HG03060 (cell line): Measurements from ENCODE around the gene KCNMB3.
"Not testable (repeated sequence)": the region's sequence is repeated elsewhere in the genome, so short reads cannot be mapped to it uniquely, and the experiment has no call there.

Source experiments
- ATAC-seq: cut with Tn5 transposase; IDR thresholded peaks from one replicate; pipeline ENCODE4 v1.9.1; 2021; ENCODE audit warnings: low read depth, moderate number of reproducible peaks; ENCODE audit not compliant: unreplicated experiment

The KCNMB3 gene, protein sequence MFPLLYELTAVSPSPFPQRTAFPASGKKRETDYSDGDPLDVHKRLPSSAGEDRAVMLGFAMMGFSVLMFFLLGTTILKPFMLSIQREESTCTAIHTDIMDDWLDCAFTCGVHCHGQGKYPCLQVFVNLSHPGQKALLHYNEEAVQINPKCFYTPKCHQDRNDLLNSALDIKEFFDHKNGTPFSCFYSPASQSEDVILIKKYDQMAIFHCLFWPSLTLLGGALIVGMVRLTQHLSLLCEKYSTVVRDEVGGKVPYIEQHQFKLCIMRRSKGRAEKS

DNA sequence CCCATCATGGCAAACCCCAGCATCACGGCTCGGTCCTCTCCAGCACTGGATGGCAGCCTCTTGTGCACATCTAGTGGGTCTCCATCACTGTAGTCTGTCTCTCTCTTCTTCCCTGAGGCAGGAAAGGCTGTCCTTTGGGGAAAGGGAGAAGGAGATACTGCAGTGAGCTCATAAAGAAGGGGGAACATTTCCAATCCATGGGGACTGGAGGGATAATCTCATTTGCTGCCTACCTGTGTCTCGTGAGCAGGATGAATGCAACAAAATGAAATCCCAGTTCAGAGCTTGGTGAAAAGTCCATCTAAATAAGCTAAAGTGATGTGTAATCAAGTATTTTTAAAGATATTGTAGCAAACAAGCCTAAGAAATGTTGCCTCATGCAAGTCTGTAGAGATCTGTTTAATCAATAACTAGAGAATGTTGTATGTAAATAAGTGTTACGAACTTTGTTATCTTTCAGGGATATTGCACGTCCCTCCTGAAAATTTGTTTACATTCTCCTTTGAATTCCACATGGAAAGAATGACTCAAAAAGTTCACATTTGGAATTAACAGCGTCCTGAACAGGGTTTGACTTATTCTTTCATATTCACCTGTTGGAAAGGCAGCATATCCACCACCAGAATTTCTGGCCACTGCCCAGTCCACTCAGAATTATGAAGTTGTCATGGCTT, at the start of gene KCNMB3:
Gene KCNMB3 (minus strand): TSS at position 312 of the 674 bp plus-strand sequence. CDS start 124 bp downstream, at position 188.
- ATAC-seq: no peak

DNA sequence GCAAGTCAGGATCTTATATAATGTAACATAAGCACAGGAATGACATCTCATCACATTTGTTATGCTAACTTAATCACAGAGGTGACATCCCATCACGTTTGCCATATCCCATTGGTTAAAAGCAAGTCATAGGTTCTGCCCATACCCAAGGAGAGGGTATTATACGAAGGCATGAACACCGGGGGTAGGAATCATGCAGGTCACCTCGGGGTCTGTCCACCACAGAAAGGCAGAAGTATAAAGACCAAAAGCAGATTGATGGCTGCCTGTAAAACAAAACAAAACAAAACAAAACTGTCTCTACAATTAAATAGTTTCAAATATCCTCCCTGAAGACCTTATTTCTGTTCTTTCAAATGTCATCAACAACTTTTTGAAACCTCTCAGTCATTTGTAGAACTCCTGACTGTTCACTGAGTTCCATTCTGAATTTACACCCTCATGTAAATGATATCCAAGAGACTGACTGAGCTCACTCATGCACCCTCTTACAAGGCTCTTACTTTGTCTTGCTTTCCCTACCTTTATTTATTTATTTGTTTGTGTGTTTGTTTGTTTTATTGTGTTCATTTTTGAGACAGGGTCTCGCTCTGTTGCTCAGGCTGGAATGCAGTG, 49.2 kb upstream of the KCNMB3 start:
- ATAC-seq: no peak

DNA sequence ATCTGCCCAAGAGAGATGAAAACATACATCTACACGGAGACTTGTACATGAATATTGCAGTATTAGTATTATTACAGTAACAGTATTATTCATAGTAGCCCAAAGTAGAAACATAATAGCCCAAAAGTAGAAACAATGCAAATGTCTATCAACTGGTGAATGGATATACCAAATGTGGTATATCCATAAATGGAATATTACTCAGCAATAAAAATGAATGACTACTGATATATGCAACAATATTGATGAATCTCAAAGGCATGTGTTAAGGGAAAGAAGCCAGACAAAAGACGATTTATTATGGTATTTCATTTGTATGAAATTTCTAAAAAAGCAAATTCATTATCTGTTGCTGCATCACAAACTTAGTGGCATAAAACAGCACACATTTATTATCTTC, 48.4 kb upstream of the KCNMB3 start:
- no peak for ATAC-seq

DNA sequence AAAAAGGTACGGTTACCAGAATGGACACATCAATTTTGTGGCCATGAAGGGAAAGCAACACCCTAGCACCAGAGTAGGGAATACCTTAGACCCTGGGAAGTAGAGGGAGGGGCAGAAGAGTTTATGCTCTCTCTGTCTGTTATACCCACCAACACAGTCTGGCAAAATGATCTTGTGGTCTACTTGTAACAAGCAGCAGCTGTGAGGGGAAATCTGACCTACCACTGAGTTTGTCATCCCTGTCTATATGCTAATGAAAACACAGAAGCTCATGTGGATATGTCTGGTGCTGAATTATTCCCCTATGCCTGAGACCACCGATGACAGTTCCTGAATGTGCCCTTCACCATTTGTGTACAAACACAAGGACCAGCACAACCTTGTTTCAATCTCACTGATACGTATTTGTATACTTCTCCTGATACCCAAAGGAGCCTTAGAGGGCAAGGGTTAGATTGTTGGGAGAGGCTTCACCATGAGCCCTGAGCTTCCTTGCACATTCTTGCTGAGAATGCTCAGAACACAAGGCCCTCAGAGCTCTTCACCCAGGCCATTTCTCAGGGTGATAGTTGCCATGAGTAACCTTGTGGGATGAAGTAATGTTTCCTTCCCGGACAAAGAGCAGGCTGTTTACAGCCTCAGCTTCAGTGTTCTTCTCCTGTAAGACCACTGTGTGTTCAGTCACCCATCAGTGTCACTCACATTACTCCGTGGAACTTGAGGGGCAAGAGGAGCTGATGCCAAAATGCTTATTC, 47.2 kb upstream of the KCNMB3 start:
- no peak for ATAC-seq

DNA sequence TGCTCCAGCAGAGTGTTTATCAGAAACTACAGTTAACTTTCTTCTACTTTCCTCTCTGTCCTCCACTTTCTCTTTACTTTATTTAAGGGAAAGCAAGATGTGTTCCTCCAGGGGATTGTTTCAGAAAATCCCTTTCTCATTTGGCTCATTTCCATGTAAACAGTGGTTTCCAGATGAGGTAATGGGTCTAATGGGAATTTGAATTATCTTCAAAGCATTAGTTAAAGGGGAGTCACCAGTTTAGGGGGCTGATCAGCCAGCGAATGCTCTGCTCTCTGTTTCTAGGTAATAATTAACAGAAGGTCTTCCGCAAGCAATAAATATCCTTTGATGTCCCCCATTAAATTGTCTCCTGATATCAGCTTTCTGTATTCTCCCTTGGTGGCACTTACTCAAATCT, 41.5 kb upstream of the KCNMB3 start:
- ATAC-seq: no peak

DNA sequence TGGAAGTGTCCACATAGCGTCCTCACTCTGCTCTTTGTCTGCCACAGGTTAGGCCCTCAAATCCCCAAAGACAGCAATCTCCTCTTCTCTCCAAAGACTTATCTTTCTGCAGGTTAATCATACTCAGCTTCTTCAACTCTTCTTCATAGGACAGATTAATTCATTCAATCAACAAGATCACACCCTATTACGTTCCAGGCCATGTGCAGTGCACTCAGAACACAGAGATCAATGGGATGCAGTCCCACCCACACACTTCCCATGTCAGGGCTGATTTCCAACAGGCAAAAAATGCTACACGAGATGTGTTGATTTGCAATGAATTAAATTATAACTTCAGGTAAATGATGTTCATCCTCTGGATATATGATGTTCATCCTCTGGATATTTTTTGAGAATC, 38.4 kb upstream of the KCNMB3 start:
- ATAC-seq: no peak

DNA sequence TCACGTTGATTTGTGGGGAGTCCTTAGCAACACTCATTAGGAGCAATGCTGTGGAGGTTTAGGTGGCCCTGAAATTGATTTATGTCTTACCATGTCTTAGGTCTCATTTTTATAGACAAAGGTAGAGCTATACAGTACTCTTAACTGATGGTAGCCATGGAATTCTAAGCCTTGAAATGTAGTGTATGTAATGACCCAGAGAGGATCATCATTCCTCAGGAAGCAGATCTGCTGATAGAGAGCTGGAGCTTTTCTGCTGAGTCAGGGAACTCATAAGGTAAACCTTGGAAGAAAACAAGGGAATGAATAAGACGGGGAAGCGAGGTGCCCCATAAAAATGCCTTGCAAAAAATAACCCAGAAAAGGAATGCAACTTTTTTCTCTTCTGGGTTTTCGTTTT, 37.9 kb upstream of the KCNMB3 start:
- no peak for ATAC-seq

DNA sequence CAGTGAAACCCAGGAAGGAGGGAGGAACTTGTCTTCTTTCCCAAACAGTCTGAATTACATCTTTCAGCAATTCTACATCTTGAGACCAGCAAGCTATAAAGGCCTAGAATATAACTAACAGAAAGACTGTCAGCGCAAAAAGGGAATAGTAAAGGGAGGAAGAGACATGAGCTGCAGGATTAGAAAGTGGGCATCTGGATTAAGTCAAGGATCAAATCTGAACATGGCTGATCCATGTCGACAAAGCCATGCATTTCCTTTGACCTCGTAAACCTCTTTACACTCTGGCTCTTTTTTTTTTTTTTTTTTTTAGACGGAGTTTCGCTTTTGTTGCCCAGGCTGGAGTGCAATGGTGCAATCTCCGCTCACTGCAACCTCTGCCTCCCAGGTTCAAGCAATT, 35.4 kb upstream of the KCNMB3 start:
- ATAC-seq: no peak

DNA sequence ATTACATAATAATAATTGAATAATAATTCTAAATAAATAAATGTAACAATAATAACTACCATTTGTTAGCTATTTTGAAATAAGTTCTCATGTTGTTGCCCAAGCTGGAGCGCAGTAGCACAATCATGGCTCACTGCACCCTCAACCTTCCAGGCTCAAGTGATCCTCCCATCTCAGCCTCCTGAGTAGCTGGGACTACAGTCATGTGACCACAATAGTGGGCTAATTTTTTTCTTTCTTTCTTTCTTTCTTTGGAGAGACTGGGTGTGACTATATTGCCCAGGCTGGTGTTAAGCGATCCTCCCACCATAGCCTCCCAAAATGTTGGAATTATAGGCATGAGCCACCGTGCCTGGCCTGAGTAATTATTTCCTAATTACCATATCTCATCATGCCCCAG, 30.9 kb upstream of the KCNMB3 start:
- ATAC-seq: no peak

DNA sequence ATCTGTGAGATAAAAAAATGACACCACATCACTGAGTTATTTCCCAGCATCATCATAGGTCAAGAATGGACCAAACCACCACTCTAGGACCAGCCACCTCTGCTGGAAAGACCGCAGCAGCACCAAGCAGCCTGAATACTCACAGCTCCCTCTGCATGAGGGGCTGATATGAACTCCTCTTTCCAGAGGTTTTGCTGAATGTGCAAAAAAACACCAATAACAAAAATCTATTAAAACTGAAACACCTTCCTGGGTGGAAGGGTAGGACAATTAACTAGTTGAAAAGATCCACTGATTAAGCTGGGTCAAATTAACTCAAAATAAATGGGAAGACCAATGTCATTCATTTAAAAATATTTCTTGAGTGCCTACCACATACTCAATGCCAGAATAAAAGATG, 28.9 kb upstream of the KCNMB3 start:
- no peak for ATAC-seq

DNA sequence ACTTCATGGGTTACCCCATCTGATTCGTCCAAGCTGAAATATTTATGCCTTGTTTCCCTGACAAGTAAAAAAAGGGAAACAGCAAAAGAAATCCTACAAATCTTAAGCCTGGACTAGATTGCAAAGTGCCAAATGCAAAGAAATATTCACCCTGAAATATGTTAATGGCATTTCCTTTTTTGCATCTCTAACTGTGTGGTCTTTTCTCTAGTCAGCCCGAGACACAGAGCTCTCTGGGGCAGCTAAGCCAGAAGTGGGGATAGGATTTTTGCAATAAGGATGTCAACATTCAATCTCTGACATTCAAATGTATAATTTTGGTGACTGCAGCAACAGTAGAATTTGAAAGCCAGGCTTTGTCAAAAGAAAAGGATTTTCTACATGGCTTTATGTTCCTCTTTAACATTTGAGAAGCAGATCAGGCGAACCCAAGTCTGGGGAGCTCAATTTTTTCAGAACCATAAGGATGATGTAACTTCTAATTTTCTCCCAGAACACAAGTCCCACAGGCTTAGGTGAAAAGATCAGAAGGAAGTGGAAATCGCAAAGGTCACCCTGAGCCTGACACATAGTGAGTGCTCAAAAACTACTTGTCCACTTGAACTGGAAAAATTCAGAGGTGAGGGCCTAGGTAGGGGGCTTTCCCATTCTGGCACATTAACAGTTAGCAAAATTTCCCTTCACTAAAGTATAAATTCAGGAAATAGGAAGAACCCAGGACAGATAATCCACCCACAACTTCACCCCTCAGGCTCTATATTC, 28.2 kb upstream of the KCNMB3 start:
- ATAC-seq: no peak

DNA sequence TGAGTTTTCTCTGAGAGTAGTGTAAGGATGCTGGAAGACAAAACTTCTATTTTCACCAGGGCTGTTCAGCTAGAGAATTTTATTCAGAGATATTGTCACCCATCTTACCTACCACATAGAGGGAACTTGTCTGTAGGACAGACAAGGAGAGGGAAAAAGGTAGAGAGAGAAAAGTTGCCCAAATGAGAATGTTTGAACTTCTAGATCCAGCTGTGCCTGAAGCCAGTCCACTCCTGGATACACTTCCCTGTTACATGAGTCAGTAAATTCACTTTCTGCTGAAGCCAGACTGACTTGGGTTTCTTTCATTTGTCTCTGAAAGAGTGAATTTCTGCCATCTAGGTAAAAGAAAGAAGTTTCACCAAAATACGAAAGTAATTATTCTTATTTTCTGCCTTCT, 27.2 kb upstream of the KCNMB3 start:
- no peak for ATAC-seq

DNA sequence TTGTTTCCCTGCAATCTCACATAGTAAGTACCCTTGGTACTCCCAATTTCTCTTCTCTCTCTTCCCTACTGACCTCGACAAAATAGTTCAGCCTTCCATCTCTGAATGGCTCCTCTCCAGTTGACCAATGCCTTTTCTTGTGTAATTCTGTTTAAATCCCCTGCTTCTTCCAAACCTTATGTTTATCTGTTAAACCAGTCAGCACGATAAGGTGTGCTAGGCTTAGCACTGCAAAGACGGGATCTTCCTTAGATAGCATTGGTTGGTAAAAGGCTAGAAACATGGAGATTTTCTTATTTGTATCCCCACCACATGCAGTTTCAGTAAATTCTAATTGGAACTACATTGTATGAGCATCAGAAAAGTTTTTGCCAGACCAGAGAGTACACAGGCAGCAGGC, 25.8 kb upstream of the KCNMB3 start:
- no peak for ATAC-seq

DNA sequence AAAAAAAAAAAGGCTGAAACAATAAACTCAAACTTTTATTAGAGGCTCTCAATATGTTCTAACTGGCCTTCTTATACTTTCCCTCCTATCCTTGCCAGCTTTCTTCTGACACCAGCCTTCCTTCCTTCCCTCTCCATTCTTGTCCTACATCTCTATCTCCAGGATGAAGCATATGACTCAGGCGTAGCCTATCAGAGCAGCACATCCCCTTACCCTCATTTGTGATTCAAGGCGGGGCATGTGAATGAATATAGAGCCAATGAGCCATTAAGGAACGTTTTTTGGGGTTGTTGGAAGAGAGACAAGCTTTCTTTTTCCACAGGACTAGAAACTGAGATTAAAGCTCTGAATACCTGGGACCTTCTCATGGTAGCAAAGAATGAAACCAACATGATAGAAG, 25.1 kb upstream of the KCNMB3 start:
- no peak for ATAC-seq

DNA sequence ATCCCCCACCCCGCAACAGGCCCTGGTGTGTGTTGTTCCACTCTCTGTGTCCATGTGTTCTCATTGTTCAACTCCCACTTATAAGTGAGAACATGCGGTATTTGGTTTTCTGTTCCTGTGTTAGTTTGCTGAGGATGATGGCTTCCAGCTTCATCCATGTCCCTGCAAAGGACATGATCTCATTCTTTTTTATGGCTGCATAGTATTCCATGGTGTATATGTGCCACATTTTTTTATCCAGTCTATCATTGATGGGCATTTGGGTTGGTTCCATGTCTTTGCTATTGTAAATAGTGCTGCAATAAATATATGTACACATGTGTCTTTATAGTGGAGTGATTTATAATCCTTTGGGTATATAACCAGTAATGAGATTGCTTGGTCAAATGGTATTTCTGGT, 23.5 kb upstream of the KCNMB3 start:
- not testable (repeated sequence) for ATAC-seq

DNA sequence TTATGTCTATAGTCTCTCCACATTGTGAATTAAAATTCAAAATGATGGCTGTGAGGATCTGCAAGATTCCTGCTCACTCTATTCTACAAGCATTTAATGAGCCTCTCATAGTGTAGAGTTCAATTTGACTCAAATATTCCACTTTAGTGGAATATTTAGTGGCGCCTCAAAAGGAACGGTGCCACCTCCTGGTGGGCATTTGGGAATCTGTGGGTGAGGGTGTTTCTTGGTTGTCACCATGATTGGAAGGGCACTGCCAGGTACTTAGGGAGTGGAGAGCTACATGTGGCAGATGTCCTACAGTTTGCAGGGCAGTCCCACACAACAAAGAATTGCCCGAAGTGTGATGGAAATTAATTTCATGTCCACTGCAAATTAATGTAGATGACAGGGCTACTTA, 21.5 kb upstream of the KCNMB3 start:
- ATAC-seq: no peak

DNA sequence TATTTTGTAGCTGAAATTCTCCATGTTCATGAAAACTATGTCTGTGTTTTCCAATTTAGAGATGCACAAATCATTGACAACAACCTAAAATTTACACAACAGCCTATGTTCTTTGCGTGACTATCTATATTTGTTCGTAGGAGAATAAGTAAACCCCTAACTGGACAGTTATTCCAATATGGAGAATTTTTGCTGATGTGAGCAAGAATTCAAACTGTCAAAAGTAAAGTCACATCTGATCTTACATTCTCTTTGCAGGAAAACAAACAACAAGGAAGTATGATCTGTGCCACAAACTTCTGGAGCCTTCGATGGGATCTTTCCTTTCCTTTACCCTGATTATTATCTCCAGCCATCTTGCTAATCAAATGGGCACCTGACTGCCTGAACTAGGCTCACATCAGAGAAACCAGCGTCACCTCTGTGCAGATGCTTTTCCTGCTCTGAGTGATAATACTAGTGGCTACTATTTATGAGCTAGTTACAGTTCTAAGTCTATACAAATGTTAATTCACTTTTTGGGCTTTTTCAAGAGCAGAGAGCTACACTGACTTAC, 18.3 kb upstream of the KCNMB3 start:
- ATAC-seq: no peak

DNA sequence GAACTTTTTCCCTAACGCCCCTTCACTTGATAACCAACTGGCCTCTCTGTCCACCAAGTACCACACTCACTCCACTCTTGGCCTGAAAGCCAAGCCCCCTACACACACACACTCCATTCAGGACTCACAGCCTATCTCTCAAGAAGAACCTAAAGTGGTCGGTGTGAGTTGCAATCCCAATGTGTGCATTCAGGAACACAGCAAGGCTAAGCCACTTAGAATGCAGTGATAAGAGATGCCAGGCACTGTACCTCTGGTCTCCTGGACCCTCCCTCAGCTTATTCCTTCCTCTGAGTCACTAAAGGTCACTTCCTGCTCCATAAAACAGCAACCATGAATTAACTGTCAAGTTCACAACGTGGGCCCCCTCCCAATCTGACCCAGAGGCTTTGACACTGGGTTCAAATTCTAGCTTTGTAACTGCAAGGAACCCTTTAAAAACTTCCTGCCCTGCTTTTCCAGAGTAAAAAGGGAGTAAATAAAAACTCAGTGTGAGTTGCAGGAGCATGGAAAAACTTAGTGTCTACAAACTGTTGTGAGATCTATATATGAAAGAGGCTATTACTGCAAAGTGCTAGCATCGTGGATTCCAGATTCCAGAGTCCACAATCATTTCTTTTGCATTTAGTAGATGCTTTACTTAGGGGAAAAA, 17.6 kb upstream of the KCNMB3 start:
- no peak for ATAC-seq

DNA sequence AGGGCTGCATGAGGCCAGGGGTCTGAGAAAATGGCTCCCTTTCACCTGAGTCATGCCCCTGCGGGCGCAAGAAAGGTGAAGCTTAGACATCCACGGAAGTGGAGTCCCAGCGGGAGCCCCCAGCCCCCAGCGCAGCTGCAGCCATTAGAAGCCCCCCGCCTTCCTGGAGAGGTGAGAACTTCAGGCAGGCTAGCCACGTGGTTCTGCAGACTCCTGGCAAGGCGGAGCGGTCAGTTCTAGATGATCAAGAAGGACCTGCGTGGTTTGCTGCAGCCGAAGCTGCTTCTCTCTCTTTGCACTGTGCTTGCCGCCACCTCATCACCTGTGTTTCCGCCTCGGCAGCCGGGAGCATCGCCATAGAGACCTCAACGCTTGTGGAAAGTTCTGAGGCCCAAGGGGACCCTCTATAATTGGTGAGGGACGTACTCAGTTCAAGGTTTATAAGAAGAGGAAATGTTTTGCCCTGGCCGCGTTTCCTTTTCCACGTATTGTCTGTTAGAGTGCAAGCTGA, 15.8 kb upstream of the KCNMB3 start:
- no peak for ATAC-seq

DNA sequence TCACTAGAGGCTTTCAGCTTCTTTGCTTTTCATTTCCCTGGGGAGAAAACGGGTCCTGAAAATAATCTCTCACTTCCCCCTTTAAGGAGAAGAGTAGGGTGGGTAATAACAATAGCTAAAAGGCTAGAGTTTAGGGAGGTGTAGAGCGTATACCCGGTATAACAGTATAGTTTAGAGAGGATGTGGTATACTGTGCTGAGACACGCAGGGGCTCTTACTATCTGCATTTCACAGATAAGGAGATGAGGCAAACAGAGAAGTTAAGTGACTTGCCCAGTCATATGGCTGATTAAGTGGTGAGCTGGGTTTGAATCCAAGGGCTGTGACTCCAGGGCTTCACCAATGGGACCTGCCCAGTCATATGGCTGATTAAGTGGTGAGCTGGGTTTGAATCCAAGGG, 15.0 kb upstream of the KCNMB3 start:
- ATAC-seq: peak; percentile 53
